Inflammatory macrophage treated with lipopolysaccharide for 1 hour (primary cell): ENCODE measurements around the gene UVSSA.
A peak's percentile ranks its signal among the peaks of the same experiment; 100 is the strongest.

ENCODE experiments used
- DNase-seq, 2 donors: peaks; one replicate each; pipeline ENCODE4 v3.0.0-alpha.2; 2020 to 2022

Gene UVSSA

GRCh38 chr4:1346781-1347409, at the start of gene UVSSA:
Gene UVSSA, plus strand, starts transcription at chr4:1347208. Its CDS starts 884 bp downstream, at chr4:1348092.
- DNase-seq = peak; percentile 99

GRCh38 chr4:1297456-1298325, 49.3 kb upstream of the UVSSA start:
- DNase-seq = no peak

GRCh38 chr4:1298461-1298860, 48.5 kb upstream of the UVSSA start:
- DNase-seq = no peak

GRCh38 chr4:1299301-1299860, 47.6 kb upstream of the UVSSA start:
- no peak for DNase-seq

GRCh38 chr4:1300466-1301455, 46.2 kb upstream of the UVSSA start:
- peak; percentile 99 to 100 for DNase-seq

- DNase-seq = no peak
These were observed 44.8 kb upstream of the UVSSA start for GRCh38 chr4:1302159-1302558.

GRCh38 chr4:1305261-1305711, 41.7 kb upstream of the UVSSA start:
- no peak for DNase-seq

- no peak for DNase-seq
These were observed 41.1 kb upstream of the UVSSA start for GRCh38 chr4:1305781-1306455.

GRCh38 chr4:1307951-1308735, 38.9 kb upstream of the UVSSA start:
- no peak for DNase-seq

GRCh38 chr4:1309261-1310010, 37.6 kb upstream of the UVSSA start:
- DNase-seq = peak; percentile 30 to 33

- no peak for DNase-seq
These were observed 36.8 kb upstream of the UVSSA start for GRCh38 chr4:1310031-1310795.

- no peak for DNase-seq
These were observed 36.0 kb upstream of the UVSSA start for GRCh38 chr4:1310796-1311631.

- no peak for DNase-seq
These were observed 34.0 kb upstream of the UVSSA start for GRCh38 chr4:1312821-1313640.

- no peak for DNase-seq
These were observed 31.7 kb upstream of the UVSSA start for GRCh38 chr4:1315306-1315705.

GRCh38 chr4:1315836-1316536, 31.0 kb upstream of the UVSSA start:
- DNase-seq = no peak

- DNase-seq = no peak
These were observed 30.4 kb upstream of the UVSSA start for GRCh38 chr4:1316537-1317168.
